ENCODE results near the gene AGBL1.

DNA sequence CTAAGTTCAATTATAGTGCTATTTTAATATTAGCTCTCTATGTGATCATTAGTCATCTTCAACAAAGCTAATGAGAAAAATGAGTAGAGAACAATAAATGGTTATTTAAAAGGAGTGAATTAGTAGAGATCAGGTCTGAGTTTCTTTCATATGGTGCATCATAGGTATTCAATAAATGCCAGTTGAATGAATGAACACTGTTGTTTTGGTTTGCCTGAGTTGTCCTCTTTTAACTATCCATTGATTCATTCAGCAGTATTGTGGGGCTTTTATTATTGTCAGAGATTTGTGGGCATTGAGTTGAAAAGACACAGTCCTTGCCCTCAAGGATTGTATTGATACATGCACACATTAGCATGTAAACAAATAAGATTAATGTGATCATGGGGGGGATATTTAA, 88.2 kb downstream of the AGBL1 start:
- TF ChIP-seq EP300 (IDR thresholded peaks at IDR 0.05; ENCODE audit: borderline replicate concordance), result no peak
- TF ChIP-seq TAF1 (IDR thresholded peaks at IDR 0.05; ENCODE audit: low read depth), result no peak
- no peak for TF ChIP-seq CREB1 (IDR thresholded peaks at IDR 0.05; ENCODE audit: low read depth)
- TF ChIP-seq FOXM1 (IDR thresholded peaks at IDR 0.05; ENCODE audit: borderline replicate concordance, low read depth), result no peak
- no peak for TF ChIP-seq NFIC (IDR thresholded peaks at IDR 0.05)
- TF ChIP-seq, protein P1, sequence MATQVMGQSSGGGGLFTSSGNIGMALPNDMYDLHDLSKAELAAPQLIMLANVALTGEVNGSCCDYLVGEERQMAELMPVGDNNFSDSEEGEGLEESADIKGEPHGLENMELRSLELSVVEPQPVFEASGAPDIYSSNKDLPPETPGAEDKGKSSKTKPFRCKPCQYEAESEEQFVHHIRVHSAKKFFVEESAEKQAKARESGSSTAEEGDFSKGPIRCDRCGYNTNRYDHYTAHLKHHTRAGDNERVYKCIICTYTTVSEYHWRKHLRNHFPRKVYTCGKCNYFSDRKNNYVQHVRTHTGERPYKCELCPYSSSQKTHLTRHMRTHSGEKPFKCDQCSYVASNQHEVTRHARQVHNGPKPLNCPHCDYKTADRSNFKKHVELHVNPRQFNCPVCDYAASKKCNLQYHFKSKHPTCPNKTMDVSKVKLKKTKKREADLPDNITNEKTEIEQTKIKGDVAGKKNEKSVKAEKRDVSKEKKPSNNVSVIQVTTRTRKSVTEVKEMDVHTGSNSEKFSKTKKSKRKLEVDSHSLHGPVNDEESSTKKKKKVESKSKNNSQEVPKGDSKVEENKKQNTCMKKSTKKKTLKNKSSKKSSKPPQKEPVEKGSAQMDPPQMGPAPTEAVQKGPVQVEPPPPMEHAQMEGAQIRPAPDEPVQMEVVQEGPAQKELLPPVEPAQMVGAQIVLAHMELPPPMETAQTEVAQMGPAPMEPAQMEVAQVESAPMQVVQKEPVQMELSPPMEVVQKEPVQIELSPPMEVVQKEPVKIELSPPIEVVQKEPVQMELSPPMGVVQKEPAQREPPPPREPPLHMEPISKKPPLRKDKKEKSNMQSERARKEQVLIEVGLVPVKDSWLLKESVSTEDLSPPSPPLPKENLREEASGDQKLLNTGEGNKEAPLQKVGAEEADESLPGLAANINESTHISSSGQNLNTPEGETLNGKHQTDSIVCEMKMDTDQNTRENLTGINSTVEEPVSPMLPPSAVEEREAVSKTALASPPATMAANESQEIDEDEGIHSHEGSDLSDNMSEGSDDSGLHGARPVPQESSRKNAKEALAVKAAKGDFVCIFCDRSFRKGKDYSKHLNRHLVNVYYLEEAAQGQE (IDR thresholded peaks at IDR 0.05; ENCODE audit: low read depth), result no peak
- TF ChIP-seq CEBPB (IDR thresholded peaks at IDR 0.05), result no peak
- no peak for TF ChIP-seq EGR1 (IDR thresholded peaks at IDR 0.05)
- TF ChIP-seq TEAD4 (IDR thresholded peaks at IDR 0.05), result no peak
- TF ChIP-seq YY1 (IDR thresholded peaks at IDR 0.05; ENCODE audit: low read depth), result no peak

Data from Ishikawa (cell line).